Coronary artery (tissue), 2 donors: ENCODE data around the gene ZNF436.

Source experiments
- DNase-seq: peaks from one replicate; pipeline ENCODE4 v3.0.0-alpha.2; 2017; ENCODE audit warnings: low spot score
- H3K27ac ChIP-seq, 2 donors: fragments of 200-600 bp; sonication (generic); one replicate each; pipeline ENCODE4 v1.5.1; 2016 to 2019
- H3K4me3 ChIP-seq: fragments of 200-600 bp; sonication (generic); 2 replicates; pipeline ENCODE4 v1.5.1; 2016; ENCODE audit warnings: mild to moderate bottlenecking, moderate library complexity
- TF ChIP-seq, protein P1 (sequence below): fragments of 200-600 bp; sonication (generic); IDR thresholded peaks from one replicate; pipeline ENCODE4 v1.5.1; 2019; ENCODE audit warnings: antibody characterized with exemption

Gene ZNF436

DNA sequence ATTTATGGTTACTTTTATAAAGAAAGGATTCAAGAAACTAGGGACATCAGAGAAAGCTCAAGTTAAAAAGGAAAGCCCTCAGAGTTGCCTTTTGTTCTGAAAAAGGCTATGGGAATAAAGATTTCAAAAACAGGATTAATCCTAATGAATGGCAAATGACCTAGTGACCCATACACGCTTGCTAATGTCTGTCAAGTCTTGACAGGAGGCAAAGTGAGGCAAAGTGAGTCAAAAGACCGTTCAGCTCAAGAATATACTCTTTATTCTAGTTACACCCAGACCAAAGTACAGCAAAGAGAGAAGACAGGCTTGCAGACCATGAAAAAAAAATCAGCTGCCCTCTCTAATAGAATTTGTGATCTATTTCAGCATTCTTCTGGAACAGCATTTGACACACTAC, 3.5 kb downstream of the ZNF436 start:
- peak overlapping the region; percentile 79 for H3K4me3 ChIP-seq
- H3K27ac ChIP-seq = no peak overlapping the region
- TF ChIP-seq, protein P1, sequence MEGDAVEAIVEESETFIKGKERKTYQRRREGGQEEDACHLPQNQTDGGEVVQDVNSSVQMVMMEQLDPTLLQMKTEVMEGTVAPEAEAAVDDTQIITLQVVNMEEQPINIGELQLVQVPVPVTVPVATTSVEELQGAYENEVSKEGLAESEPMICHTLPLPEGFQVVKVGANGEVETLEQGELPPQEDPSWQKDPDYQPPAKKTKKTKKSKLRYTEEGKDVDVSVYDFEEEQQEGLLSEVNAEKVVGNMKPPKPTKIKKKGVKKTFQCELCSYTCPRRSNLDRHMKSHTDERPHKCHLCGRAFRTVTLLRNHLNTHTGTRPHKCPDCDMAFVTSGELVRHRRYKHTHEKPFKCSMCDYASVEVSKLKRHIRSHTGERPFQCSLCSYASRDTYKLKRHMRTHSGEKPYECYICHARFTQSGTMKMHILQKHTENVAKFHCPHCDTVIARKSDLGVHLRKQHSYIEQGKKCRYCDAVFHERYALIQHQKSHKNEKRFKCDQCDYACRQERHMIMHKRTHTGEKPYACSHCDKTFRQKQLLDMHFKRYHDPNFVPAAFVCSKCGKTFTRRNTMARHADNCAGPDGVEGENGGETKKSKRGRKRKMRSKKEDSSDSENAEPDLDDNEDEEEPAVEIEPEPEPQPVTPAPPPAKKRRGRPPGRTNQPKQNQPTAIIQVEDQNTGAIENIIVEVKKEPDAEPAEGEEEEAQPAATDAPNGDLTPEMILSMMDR = no peak
- no peak for DNase-seq

DNA sequence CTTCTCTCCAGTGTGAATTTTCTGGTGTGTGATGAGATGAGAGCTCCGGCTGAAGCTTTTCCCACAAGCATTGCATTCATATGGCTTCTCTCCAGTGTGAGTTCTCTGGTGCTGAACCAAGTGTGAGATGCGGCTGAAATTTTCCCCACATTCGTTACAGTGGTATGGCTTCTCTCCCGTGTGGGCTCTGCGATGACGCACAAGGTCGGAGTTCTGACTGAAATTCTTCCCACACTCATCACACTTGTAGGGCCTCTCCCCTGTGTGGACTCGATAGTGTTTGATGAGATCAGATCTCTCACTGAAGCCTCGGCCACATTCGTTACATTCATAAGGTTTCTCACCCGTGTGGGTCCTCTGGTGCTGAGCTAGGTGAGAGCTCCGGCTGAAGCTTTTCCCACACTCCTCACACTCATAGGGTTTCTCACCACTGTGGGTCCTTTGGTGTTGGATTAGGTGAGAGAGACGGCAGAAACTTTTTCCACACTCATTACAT, 7.4 kb downstream of the ZNF436 start:
- H3K4me3 ChIP-seq = peak overlapping the region; percentile 12
- DNase-seq = no peak
- TF ChIP-seq, protein P1 = no peak
- no peak overlapping the region for H3K27ac ChIP-seq

DNA sequence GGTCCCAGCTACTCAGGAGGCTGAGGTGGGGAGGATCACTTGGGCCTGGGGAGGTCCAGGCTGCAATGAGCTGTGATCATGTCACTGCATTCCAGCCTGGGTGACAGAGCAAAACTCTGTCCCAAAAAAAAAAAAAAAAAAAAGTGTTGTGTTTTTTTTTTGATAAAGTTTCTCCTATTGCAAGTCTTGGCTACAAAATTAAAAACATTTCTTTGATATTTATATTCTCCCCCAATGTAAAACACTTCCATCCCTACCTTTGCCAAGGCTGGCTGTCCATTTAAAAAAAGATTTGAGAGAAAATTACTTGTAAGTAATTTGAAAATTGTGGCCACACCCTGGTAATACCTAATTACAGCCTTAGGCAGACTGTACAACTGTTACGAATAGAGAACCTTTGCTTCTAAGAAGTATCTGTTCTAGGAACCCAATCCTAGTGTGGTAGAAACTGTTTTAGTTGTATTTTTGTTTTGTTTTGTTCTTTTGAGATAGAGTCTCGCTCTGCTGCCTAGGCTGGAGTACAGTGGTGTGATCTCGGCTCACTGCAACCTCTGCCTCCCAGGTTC, 11.2 kb downstream of the ZNF436 start:
- no peak for DNase-seq
- TF ChIP-seq, protein P1 = no peak
- Histone ChIP-seq H3K4me3 (no peak overlapping the region), H3K27ac (no peak overlapping the region)

GRCh38 chr1:23357138-23357908, 12.3 kb downstream of the ZNF436 start:
- Histone ChIP-seq H3K27ac (peak overlapping the region in 1 of 2 donors; percentile 21), H3K4me3 (no peak overlapping the region)
- no peak for DNase-seq
- TF ChIP-seq, protein P1 = no peak

- Histone ChIP-seq H3K4me3 (no peak overlapping the region), H3K27ac (peak overlapping the region in 1 of 2 donors; percentile 21)
- no peak for DNase-seq
- TF ChIP-seq, protein P1 = no peak
These were observed 13.0 kb downstream of the ZNF436 start for GRCh38 chr1:23356471-23357137.

DNA sequence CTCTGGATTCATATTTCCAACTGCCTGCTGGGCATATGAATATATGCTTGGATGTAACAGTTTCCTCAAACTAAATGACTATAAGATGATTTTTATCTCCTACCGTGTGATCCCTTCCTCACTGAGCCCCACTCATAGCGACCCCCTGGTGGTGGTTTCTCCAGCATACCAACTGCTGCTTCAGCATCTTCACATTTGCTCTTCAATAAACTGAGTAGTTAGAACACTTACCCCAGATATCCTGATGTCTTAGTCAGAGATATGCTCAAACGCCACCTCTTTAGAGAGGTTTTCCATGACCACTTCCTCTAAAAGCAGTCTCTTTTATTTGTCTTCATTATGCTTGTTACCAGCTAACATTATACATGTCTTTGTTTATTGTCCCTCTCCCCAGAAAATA, 15.4 kb downstream of the ZNF436 start:
- TF ChIP-seq, protein P1 = no peak
- H3K4me3 ChIP-seq = no peak overlapping the region
- no peak overlapping the region for H3K27ac ChIP-seq

More for the DNA sequence above, 15.4 kb downstream of the ZNF436 start:
- DNase-seq = no peak
